ENCODE data around the gene MSRB3. TPM values are rescaled to one million over a fixed set of nuclear protein-coding genes. Genes with fewer than 3 reads are reported as not detected.

The MSRB3 gene
- total and polyA plus RNA-seq, 10 of the 15 experiments (the other 5 are each of a cell fraction or from before 2014, with no cell fraction given): 0.07 to 2.7 (median 1.3) TPM

- H3K79me2 ChIP-seq (ENCODE audit: control insufficient read depth, insufficient read depth, low read length): no peaks in the 10 kb centered on the region
- 0% methylated on average over 1 of the region's 1 CpG for WGBS (ENCODE audit: insufficient coverage, insufficient replicate concordance, low lambda C conversion rate, missing lambda C conversion rate)
- TF ChIP-seq EGR1 (IDR thresholded peaks at IDR 0.05; ENCODE audit: borderline replicate concordance in 1 of 2, low read depth in 2 of 2, low read length in 2 of 2) (no peak), BCLAF1 (IDR thresholded peaks at IDR 0.05) (no peak), NR2C1 (IDR thresholded peaks at IDR 0.05) (no peak), MYC (IDR thresholded peaks at IDR 0.05; ENCODE audit: insufficient read depth, insufficient read length, insufficient replicate concordance, low read length, severe bottlenecking) (no peak), GABPA (IDR thresholded peaks at IDR 0.05; ENCODE audit: low read depth) (no peak), ZNF217 (IDR thresholded peaks at IDR 0.05) (no peak), ELK1 (IDR thresholded peaks at IDR 0.05; ENCODE audit: low read depth, low read length) (no peak), HDAC6 (IDR thresholded peaks at IDR 0.05; ENCODE audit: unreplicated experiment) (no peak), GATAD2B (conservative IDR thresholded peaks at IDR 0.05; ENCODE audit: low read depth) (no peak), SREBF1 (IDR thresholded peaks at IDR 0.05; ENCODE audit: low read length) (no peak)
- no peaks in the 10 kb centered on the region for H3K4me1 ChIP-seq (ENCODE audit: control insufficient read depth, insufficient read depth, low read length)
- RAD21 ChIA-PET (ENCODE audit: unreplicated experiment): no interaction called here
- H3K4me3 ChIP-seq: no peak overlapping the region
- no peak overlapping the region for H2AFZ ChIP-seq (ENCODE audit: control insufficient read depth, low read depth, low read length)
- in situ Hi-C loops (cut with MboI): no loop called here
- no TSS peak for BruUV-seq (replicated peaks)
- no peak overlapping the region for H3K4me2 ChIP-seq (ENCODE audit: control insufficient read depth, insufficient read depth)
- POLR2A ChIA-PET: no interaction called here
- FAIRE-seq: no peak
- SMC1A ChIA-PET (ENCODE audit: uncharacterized antibody, unreplicated experiment): interaction anchor here (1.8 kb wide), 1 partner anchor 15 kb away, joined by 5 read pairs; no protein-coding TSS in a partner anchor
- H3K9ac ChIP-seq (ENCODE audit: control insufficient read depth, insufficient read depth, low read length): no peak overlapping the region
- H3K27me3 ChIP-seq (replicated peaks in 1 of 2; ENCODE audit: control insufficient read depth in 2 of 2, insufficient read depth in 2 of 2, low read length in 1 of 2): no peaks in the 10 kb centered on the region
- ATAC-seq: no peak
- CTCF ChIA-PET: interaction anchor here (0.6 kb wide), 1 partner anchor 128 kb away, joined by 3 read pairs; no protein-coding TSS in a partner anchor
- no peaks in the 10 kb centered on the region for H3K9me3 ChIP-seq (replicated peaks; ENCODE audit: control insufficient read depth, insufficient read depth, low read length)
- H4K20me1 ChIP-seq (ENCODE audit: control insufficient read depth, insufficient read depth): no peaks in the 10 kb centered on the region
- DNase-seq (ENCODE audit: low read depth, low spot score): no peak
- H3K36me3 ChIP-seq (ENCODE audit: control insufficient read depth in 2 of 2, insufficient read depth in 2 of 2, low read length in 1 of 2): no peaks in the 10 kb centered on the region
- no peak overlapping the region for H3K27ac ChIP-seq (ENCODE audit: control insufficient read depth, insufficient read depth)
- intact Hi-C loops (cut with micrococcal nuclease; ENCODE audit: unreplicated experiment): no loop called here
Measured at GRCh38 chr12:65427646-65428045, 149.2 kb downstream of the MSRB3 start.

All from GM12878 (cell line).